Keratinocyte (primary cell): ENCODE data around the gene ANKDD1B. TPM values are rescaled to one million over a fixed set of nuclear protein-coding genes. Genes with fewer than 3 reads are reported as not detected.

Experiments
- DNase-seq: peaks from one replicate; pipeline ENCODE4 v3.0.0-alpha.2; 2011; ENCODE audit warnings: low read depth, missing footprints, low spot score
- FAIRE-seq: peaks from 2 replicates; lab custom pipeline; 2011; peaks lifted over from hg19 to GRCh38; lab: Jason Lieb, UNC
- H2AFZ ChIP-seq: 2 replicates; pipeline ENCODE4 v1.6.0; 2012; ENCODE audit warnings: low read length, control low read depth, inconsistent platforms; ENCODE audit not compliant: control insufficient read depth
- H3K27ac ChIP-seq: 2 replicates; pipeline ENCODE4 v1.5.1; 2011; ENCODE audit warnings: low read length; ENCODE audit not compliant: control insufficient read depth, insufficient read depth
- H3K27me3 ChIP-seq: 3 replicates; pipeline ENCODE4 v1.6.0; 2011; ENCODE audit warnings: low read length; ENCODE audit not compliant: control insufficient read depth, insufficient read depth; ENCODE audit errors: extremely low read depth
- H3K36me3 ChIP-seq, 2 experiments: 2 replicates in 1 of 2; 3 replicates in 1 of 2; pipeline ENCODE4 v1.5.1; 2011; ENCODE audit warnings: low read length in 2 of 2, mild to moderate bottlenecking in 1 of 2; ENCODE audit not compliant: control insufficient read depth in 2 of 2, insufficient read depth in 2 of 2; ENCODE audit errors: extremely low read depth in 1 of 2
- H3K4me1 ChIP-seq: 3 replicates; pipeline ENCODE4 v1.5.1; 2011; ENCODE audit warnings: low read length; ENCODE audit not compliant: control insufficient read depth, insufficient read depth; ENCODE audit errors: extremely low read depth
- H3K4me2 ChIP-seq: 3 replicates; pipeline ENCODE4 v1.6.0; 2011; ENCODE audit warnings: low read depth, low read length; ENCODE audit not compliant: control insufficient read depth, insufficient read depth; ENCODE audit errors: extremely low read depth
- H3K4me3 ChIP-seq, 3 experiments: fragments of 200-600 bp in 1 of 3; sonication (generic) in 1 of 3; 2 replicates in 2 of 3; 3 replicates in 1 of 3; pipeline ENCODE4 v1.5.1; 2011 to 2016; ENCODE audit warnings: low read length in 3 of 3, mild to moderate bottlenecking in 3 of 3, control low read depth in 2 of 3, inconsistent platforms in 1 of 3, low read depth in 1 of 3, mixed read lengths in 1 of 3, mixed run types in 1 of 3, moderate library complexity in 1 of 3; ENCODE audit not compliant: control insufficient read depth in 2 of 3, insufficient read depth in 2 of 3; ENCODE audit errors: extremely low read depth in 1 of 3
- H3K79me2 ChIP-seq: 2 replicates; pipeline ENCODE4 v1.6.0; 2012; ENCODE audit warnings: low read length; ENCODE audit not compliant: control insufficient read depth, insufficient read depth
- H3K9ac ChIP-seq: 3 replicates; pipeline ENCODE4 v1.6.0; 2011; ENCODE audit warnings: low read length; ENCODE audit not compliant: control insufficient read depth, insufficient read depth; ENCODE audit errors: extremely low read depth
- H3K9me1 ChIP-seq: 3 replicates; pipeline ENCODE4 v1.6.0; 2011; ENCODE audit warnings: low read length; ENCODE audit not compliant: control insufficient read depth, insufficient read depth; ENCODE audit errors: extremely low read depth
- H3K9me3 ChIP-seq: 2 replicates; pipeline ENCODE4 v1.5.1; 2012; ENCODE audit warnings: low read depth, low read length; ENCODE audit not compliant: control insufficient read depth
- H4K20me1 ChIP-seq: 3 replicates; pipeline ENCODE4 v1.6.0; 2011; ENCODE audit warnings: low read length; ENCODE audit not compliant: control insufficient read depth, insufficient read depth; ENCODE audit errors: extremely low read depth
- CTCF ChIP-seq, 3 experiments: IDR thresholded peaks in 1 of 3; conservative IDR thresholded peaks in 1 of 3; optimal IDR thresholded peaks in 1 of 3; 2 replicates in 2 of 3; 3 replicates in 1 of 3; pipeline versions ENCODE3 to v1.5.1; 2011; ENCODE audit warnings: low read length in 3 of 3, mild to moderate bottlenecking in 3 of 3, moderate library complexity in 2 of 3, control low read depth in 1 of 3, inconsistent platforms in 1 of 3; ENCODE audit not compliant: insufficient read depth in 2 of 3; ENCODE audit errors: extremely low read depth in 1 of 3
- EZH2 ChIP-seq: IDR thresholded peaks from one replicate; pipeline ENCODE4 v1.6.1; 2012; ENCODE audit warnings: inconsistent platforms, mild to moderate bottlenecking, low read length, moderate library complexity
- dilution Hi-C: fragments of 300-500 bp; cut with MboI; formaldehyde crosslinking; loops from one replicate; pipeline ENCODE4 v1.7.0; 2020; ENCODE audit warnings: low sequenced_read_pairs; ENCODE audit not compliant: extremely low pct_ligation_motif_present
- polyA plus RNA-seq, 5 experiments: library from polyadenylated mRNA; depleted of rRNA in 3 of 5; stranded (reverse) in 3 of 5; stranded (forward) in 1 of 5; unstranded in 1 of 5; fragments of >200 nt; gene quantifications; 1 replicate in 1 of 5; 2 replicates in 3 of 5; 3 replicates in 1 of 5; pipeline versions ENCODE4 v1.2.1 to v1.2.3, GENCODE V29; 2011 to 2012; ENCODE audit warnings: missing spikeins in 2 of 5, low read depth in 1 of 5, low replicate concordance in 1 of 5

The ANKDD1B gene
- polyA plus RNA-seq, 1 donor (not counting 4 experiments of a cell fraction or from before 2014, with no cell fraction given): 1.1 TPM

- Histone ChIP-seq H3K4me3 (no peak overlapping the region), H3K4me1 (no peaks in the 10 kb centered on the region), H3K27ac (no peak overlapping the region), H3K79me2 (no peaks in the 10 kb centered on the region), H3K4me2 (no peak overlapping the region), H4K20me1 (no peaks in the 10 kb centered on the region), H3K9ac (no peak overlapping the region), H2AFZ (no peak overlapping the region), H3K9me3 (no peaks in the 10 kb centered on the region), H3K9me1 (no peaks in the 10 kb centered on the region), H3K27me3 (no peaks in the 10 kb centered on the region), H3K36me3 (peaks cover 0 to 4% of the 10 kb centered on the region in 2 experiments)
- TF ChIP-seq CTCF (optimal IDR thresholded peaks at IDR 0.05 in 1 of 3, IDR thresholded peaks at IDR 0.05 in 1 of 3, conservative IDR thresholded peaks at IDR 0.05 in 1 of 3; ENCODE audit: extremely low read depth in 1 of 3, insufficient read depth in 2 of 3, low read length in 3 of 3) (no peak), EZH2 (no peak)
- FAIRE-seq (no peak), DNase-seq (no peak)
- dilution Hi-C loops: no loop called here
Observed at GRCh38 chr5:75701856-75702255, 90.6 kb downstream of the ANKDD1B start.

- Histone ChIP-seq H3K4me3 (no peak overlapping the region), H3K36me3 (peaks cover 0 to 4% of the 10 kb centered on the region in 2 experiments), H2AFZ (no peak overlapping the region), H4K20me1 (no peaks in the 10 kb centered on the region), H3K79me2 (no peaks in the 10 kb centered on the region), H3K4me2 (no peak overlapping the region), H3K9me1 (no peaks in the 10 kb centered on the region), H3K9me3 (no peaks in the 10 kb centered on the region), H3K4me1 (no peaks in the 10 kb centered on the region), H3K27ac (no peak overlapping the region), H3K9ac (no peak overlapping the region), H3K27me3 (no peaks in the 10 kb centered on the region)
- DNase-seq: no peak
- dilution Hi-C loops: no loop called here
- FAIRE-seq: no peak
- no peak for TF ChIP-seq CTCF (optimal IDR thresholded peaks at IDR 0.05 in 1 of 3, IDR thresholded peaks at IDR 0.05 in 1 of 3, conservative IDR thresholded peaks at IDR 0.05 in 1 of 3; ENCODE audit: extremely low read depth in 1 of 3, insufficient read depth in 2 of 3, low read length in 3 of 3)
- TF ChIP-seq EZH2: no peak
Observed at GRCh38 chr5:75706016-75706415, 94.8 kb downstream of the ANKDD1B start.
